GM19328 (cell line): ENCODE data around the gene SNCB.

ENCODE experiments used
- ATAC-seq: cut with Tn5 transposase; IDR thresholded peaks from one replicate; pipeline ENCODE4 v1.9.1; 2021; ENCODE audit warnings: mild to moderate bottlenecking, moderate library complexity; ENCODE audit not compliant: unreplicated experiment

The SNCB gene

DNA sequence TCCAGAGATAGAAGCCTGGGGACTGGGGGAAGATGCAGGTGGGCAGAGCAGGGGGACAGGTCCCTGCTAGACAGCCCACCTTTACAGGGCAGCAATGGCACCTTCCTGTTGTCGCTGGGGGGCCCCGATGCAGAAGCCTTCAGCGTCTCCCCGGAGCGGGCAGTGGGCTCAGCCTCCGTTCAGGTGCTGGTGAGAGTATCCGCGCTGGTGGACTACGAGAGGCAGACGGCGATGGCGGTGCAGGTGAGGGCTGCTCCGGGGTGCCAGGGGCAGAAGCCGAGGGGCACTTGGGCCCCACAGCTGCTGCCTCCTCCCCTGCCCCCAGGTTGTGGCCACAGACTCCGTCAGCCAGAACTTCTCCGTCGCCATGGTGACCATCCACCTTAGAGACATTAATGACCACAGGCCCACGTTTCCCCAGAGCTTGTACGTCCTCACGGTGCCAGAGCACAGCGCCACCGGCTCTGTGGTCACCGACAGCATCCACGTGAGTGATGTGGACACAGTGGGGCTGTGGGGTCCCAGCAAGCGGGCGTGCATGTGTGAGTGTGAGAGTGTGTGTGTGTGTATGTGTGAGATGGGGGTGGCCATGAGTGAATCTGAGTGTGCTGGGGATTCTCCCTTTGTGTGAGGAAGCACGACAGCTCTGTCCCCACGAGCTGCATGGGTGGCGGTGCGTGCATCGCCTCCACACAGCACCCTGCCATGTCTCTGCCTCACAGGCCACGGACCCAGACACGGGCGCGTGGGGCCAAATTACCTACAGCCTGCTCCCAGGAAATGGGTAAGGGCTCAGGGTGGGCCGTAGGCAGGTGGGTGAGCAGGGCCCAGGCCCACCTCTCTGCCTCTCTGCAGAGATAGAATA, 52.8 kb downstream of the SNCB start:
- ATAC-seq = no peak

DNA sequence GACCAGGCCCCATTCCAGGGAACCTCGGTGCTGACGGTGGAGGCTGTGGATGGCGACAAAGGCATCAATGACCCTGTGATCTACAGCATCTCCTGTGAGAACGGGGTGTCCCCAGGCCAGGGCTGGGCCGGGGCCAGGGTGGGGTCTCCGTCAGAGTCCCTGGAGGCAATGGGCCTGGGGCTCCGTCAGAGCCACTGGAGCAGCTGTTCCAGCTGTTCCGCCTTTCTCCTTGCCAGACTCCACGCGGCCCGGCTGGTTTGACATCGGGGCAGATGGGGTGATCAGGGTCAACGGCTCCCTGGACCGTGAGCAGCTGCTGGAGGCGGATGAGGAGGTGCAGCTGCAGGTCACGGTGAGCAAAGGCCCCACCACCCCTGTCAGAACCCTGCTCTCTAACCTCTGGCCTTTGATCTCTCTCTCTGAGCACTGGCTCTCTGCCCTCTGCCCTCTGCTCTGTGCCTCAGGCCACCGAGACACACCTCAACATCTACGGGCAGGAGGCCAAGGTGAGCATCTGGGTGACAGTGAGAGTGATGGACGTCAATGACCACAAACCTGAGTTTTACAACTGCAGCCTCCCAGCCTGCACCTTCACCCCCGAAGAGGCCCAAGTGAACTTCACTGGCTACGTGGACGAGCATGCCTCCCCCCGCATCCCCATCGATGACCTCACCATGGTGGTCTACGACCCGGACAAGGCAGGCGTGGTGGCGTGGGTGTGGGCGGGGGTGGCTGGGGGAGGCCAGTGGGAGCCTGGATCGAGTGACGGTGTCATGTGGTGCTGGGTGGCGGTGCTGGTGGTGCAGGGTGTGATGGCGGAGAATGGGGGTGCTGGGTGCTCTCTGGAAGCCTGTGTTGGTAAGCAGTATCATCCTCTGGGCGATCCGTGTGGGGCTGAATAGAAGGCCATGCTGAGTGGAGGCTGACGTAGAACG, 54.6 kb downstream of the SNCB start:
- ATAC-seq = no peak

DNA sequence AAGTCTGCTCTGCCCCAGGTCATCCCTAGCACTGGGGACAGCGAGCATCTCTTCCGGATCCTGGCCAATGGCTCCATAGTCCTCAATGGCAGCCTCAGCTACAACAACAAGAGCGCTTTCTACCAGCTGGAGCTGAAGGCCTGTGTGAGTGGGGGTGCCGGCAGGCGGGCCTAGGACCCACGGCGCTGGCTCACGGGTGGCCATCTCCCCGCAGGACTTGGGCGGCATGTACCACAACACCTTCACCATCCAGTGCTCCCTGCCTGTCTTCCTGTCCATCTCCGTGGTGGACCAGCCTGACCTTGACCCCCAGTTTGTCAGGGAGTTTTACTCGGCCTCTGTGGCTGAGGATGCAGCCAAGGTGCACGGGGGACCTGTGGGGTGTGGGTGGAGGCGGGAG, 55.3 kb downstream of the SNCB start:
- no peak for ATAC-seq

- no peak for ATAC-seq
Measured at GRCh38 chr5:176574297-176574591, 56.1 kb downstream of the SNCB start.

- no peak for ATAC-seq
Measured at GRCh38 chr5:176573564-176574296, 56.6 kb downstream of the SNCB start.
